GM12891 (cell line): ENCODE results near the gene FEN1.

ENCODE experiments used
- PAX5 ChIP-seq: IDR thresholded peaks from 2 replicates; pipeline ENCODE4 v1.6.1; 2011; ENCODE audit warnings: low read length, moderate library complexity, mild to moderate bottlenecking; ENCODE audit not compliant: insufficient read depth, severe bottlenecking
- POLR2A ChIP-seq: IDR thresholded peaks from 2 replicates; pipeline ENCODE4 v1.6.1; 2011; ENCODE audit warnings: low read depth, low read length, control low read depth
- POLR2AphosphoS5 ChIP-seq: IDR thresholded peaks from 2 replicates; pipeline ENCODE4 v1.6.1; 2011; ENCODE audit warnings: low read depth, low read length, control low read depth
- POU2F2 ChIP-seq: IDR thresholded peaks from 2 replicates; pipeline ENCODE4 v1.6.1; 2011; ENCODE audit warnings: low read depth, mild to moderate bottlenecking, control low read depth, low read length, moderate library complexity
- SPI1 ChIP-seq: IDR thresholded peaks from 2 replicates; pipeline ENCODE4 v1.6.1; 2011; ENCODE audit warnings: low read depth, low read length, control low read depth
- TAF1 ChIP-seq: IDR thresholded peaks from 2 replicates; pipeline ENCODE4 v1.6.1; 2011; ENCODE audit warnings: low read depth, low read length, control low read depth

GRCh38 chr11:61775606-61776554, 16.8 kb upstream of the FEN1 start:
- no peak for TF ChIP-seq POLR2A
- no peak for TF ChIP-seq POLR2AphosphoS5
- no peak for TF ChIP-seq TAF1
- no peak for TF ChIP-seq SPI1
- no peak for TF ChIP-seq POU2F2
- TF ChIP-seq PAX5 = no peak
